HCT116 (cell line): ENCODE results near the gene NSF. TPM values are rescaled to one million over a fixed set of nuclear protein-coding genes. Genes with fewer than 3 reads are reported as not detected.

Source experiments
- ATAC-seq: fragments of 200-7000 bp; cut with Tn5 transposase; 2 replicates; pipeline ENCODE4 v1.9.1; 2020; ENCODE audit warnings: mild to moderate bottlenecking, moderate library complexity
- BruUV-seq: library from RNA; stranded (reverse); fragments of 400-500 nt; replicated peaks from 2 replicates; lab custom pipeline; 2021; lab: Mats Ljungman, UMichigan
- CTCF ChIA-PET: fragments of 300-600 bp; sonication (Branson Sonifier 250); formaldehyde crosslinking; loops from one replicate; lab custom pipeline; 2021; ENCODE audit warnings: antibody characterized with exemption; lab: Charles Lee
- POLR2A ChIA-PET: fragments of 300-600, 350-600 bp; sonication (Branson Sonifier 250); formaldehyde crosslinking; loops from one replicate; lab custom pipeline; 2021; ENCODE audit warnings: antibody characterized with exemption; lab: Charles Lee
- RAD21 ChIA-PET, 2 experiments: fragments of 300-600 bp; sonication (Branson Sonifier 250); formaldehyde crosslinking; loops; one replicate each; lab custom pipeline; 2023; ENCODE audit warnings: low total read pairs in 2 of 2; ENCODE audit not compliant: uncharacterized antibody in 2 of 2, unreplicated experiment in 2 of 2, low non-redundant PET in 1 of 2; lab: Charles Lee
- DNase-seq: peaks from one replicate; pipeline ENCODE4 v3.0.0-alpha.2; 2010; ENCODE audit warnings: low read depth, low spot score
- H2AFZ ChIP-seq: fragments of 200-600 bp; shearing (Covaris generic), sonication (generic); 2 replicates; pipeline ENCODE4 v1.6.1; 2017; ENCODE audit warnings: low read depth, mixed run types, mixed read lengths, antibody characterized with exemption, low read length; ENCODE audit not compliant: poor library complexity, severe bottlenecking
- H3K27ac ChIP-seq: 2 replicates; pipeline ENCODE4 v1.5.1; 2012; ENCODE audit warnings: low read depth, low read length
- H3K27me3 ChIP-seq: fragments of 200-600 bp; sonication (generic); 2 replicates; pipeline ENCODE4 v1.6.1; 2016; ENCODE audit warnings: mixed run types, low read length, mixed read lengths; ENCODE audit not compliant: insufficient read depth
- H3K36me3 ChIP-seq, 2 experiments: fragments of 200-500 bp in 1 of 2; fragments of 200-600 bp in 1 of 2; sonication (Bioruptor generic) in 1 of 2; sonication (generic) in 1 of 2; 2 replicates each; pipeline versions ENCODE4 v1.5.1 to v1.6.1; 2014 to 2016; ENCODE audit warnings: low read length in 2 of 2, inconsistent platforms in 1 of 2, mixed read lengths in 1 of 2, mixed run types in 1 of 2; ENCODE audit not compliant: insufficient read depth in 2 of 2, control insufficient read depth in 1 of 2
- H3K4me1 ChIP-seq, 2 experiments: fragments of 200-600 bp in 1 of 2; sonication (generic) in 1 of 2; 2 replicates each; pipeline versions ENCODE4 v1.5.1 to v1.6.1; 2012 to 2017; ENCODE audit warnings: low read length in 2 of 2, inconsistent platforms in 1 of 2, mild to moderate bottlenecking in 1 of 2, mixed read lengths in 1 of 2, mixed run types in 1 of 2, moderate library complexity in 1 of 2; ENCODE audit not compliant: insufficient read depth in 2 of 2, control insufficient read depth in 1 of 2
- H3K4me2 ChIP-seq: fragments of 200-600 bp; sonication (generic); 2 replicates; pipeline ENCODE4 v1.6.1; 2017; ENCODE audit warnings: mixed run types, low read length, mixed read lengths
- H3K4me3 ChIP-seq, 2 experiments: fragments of 200-600 bp in 1 of 2; sonication (generic) in 1 of 2; replicated peaks in 1 of 2; 2 replicates each; pipeline ENCODE4 v1.5.1; 2011 to 2016; ENCODE audit warnings: low read length in 2 of 2, control low read depth in 1 of 2, low read depth in 1 of 2, mild to moderate bottlenecking in 1 of 2, mixed read lengths in 1 of 2, mixed run types in 1 of 2
- H3K79me2 ChIP-seq: fragments of 200-600 bp; sonication (generic); 2 replicates; pipeline ENCODE4 v1.6.1; 2017; ENCODE audit warnings: mild to moderate bottlenecking, mixed run types, low read length, moderate library complexity, mixed read lengths; ENCODE audit not compliant: insufficient read depth
- H3K9ac ChIP-seq: fragments of 200-600 bp; sonication (generic); 2 replicates; pipeline ENCODE4 v1.6.1; 2016; ENCODE audit warnings: low read length, mixed read lengths
- H3K9me2 ChIP-seq: fragments of 200-600 bp; sonication (generic), shearing (Covaris generic); 2 replicates; pipeline ENCODE4 v1.6.1; 2017; ENCODE audit warnings: mixed run types, mild to moderate bottlenecking, moderate library complexity; ENCODE audit not compliant: insufficient read depth
- H3K9me3 ChIP-seq, 2 experiments: fragments of 200-500 bp in 1 of 2; fragments of 200-600 bp in 1 of 2; sonication (Bioruptor generic) in 1 of 2; sonication (generic) in 1 of 2; 2 replicates each; pipeline ENCODE4 v1.6.1; 2014 to 2017; ENCODE audit warnings: low read length in 2 of 2, mixed read lengths in 2 of 2, inconsistent platforms in 1 of 2, low read depth in 1 of 2, mild to moderate bottlenecking in 1 of 2, mixed run types in 1 of 2, moderate library complexity in 1 of 2; ENCODE audit not compliant: control insufficient read depth in 1 of 2, insufficient read depth in 1 of 2
- H4K20me1 ChIP-seq: fragments of 200-600 bp; sonication (generic), shearing (Covaris generic); 2 replicates; pipeline ENCODE4 v1.6.1; 2017; ENCODE audit warnings: mixed run types, mild to moderate bottlenecking, moderate library complexity; ENCODE audit not compliant: insufficient read depth
- ATF3 ChIP-seq: IDR thresholded peaks from 2 replicates; pipeline ENCODE4 v1.6.1; 2012
- CEBPB ChIP-seq: IDR thresholded peaks from 2 replicates; pipeline ENCODE4 v1.6.1; 2012; ENCODE audit warnings: low read depth
- CTCF ChIP-seq, 3 experiments: fragments of 200-600 bp in 1 of 3; sonication (generic) in 1 of 3; IDR thresholded peaks in 2 of 3; conservative IDR thresholded peaks in 1 of 3; 2 replicates each; pipeline ENCODE4 v1.5.1; 2012 to 2017; ENCODE audit warnings: low read depth in 2 of 3, low read length in 2 of 3, antibody characterized with exemption in 1 of 3, borderline replicate concordance in 1 of 3, control low read depth in 1 of 3, mild to moderate bottlenecking in 1 of 3, mixed read lengths in 1 of 3, mixed run types in 1 of 3, moderate library complexity in 1 of 3; ENCODE audit not compliant: insufficient read depth in 1 of 3
- EGR1 ChIP-seq: IDR thresholded peaks from 2 replicates; pipeline ENCODE4 v1.6.1; 2012; ENCODE audit warnings: low read depth
- ELF1 ChIP-seq: IDR thresholded peaks from 2 replicates; pipeline ENCODE4 v1.6.1; 2012; ENCODE audit warnings: low read depth, borderline replicate concordance
- MAX ChIP-seq: IDR thresholded peaks from 2 replicates; pipeline ENCODE4 v1.6.1; 2012
- POLR2A ChIP-seq: IDR thresholded peaks from 2 replicates; pipeline ENCODE4 v1.7.0; 2011; ENCODE audit warnings: borderline replicate concordance; ENCODE audit not compliant: insufficient read depth, insufficient read length; ENCODE audit errors: extremely low read depth
- POLR2AphosphoS5 ChIP-seq: IDR thresholded peaks from 2 replicates; pipeline ENCODE4 v1.6.1; 2011; ENCODE audit warnings: mild to moderate bottlenecking, low read depth, low read length, moderate library complexity
- RAD21 ChIP-seq: IDR thresholded peaks from 2 replicates; pipeline ENCODE4 v1.6.1; 2012; ENCODE audit warnings: low read depth, mild to moderate bottlenecking
- SIN3A ChIP-seq: IDR thresholded peaks from 2 replicates; pipeline ENCODE4 v1.6.1; 2012; ENCODE audit warnings: low read depth
- SP1 ChIP-seq: IDR thresholded peaks from 2 replicates; pipeline ENCODE4 v1.6.1; 2012; ENCODE audit warnings: low read depth
- SRF ChIP-seq: IDR thresholded peaks from 2 replicates; pipeline ENCODE4 v1.6.1; 2012; ENCODE audit warnings: low read depth
- TCF7L2 ChIP-seq: IDR thresholded peaks from 2 replicates; pipeline ENCODE4 v1.7.0; 2011; ENCODE audit warnings: borderline replicate concordance, inconsistent platforms; ENCODE audit not compliant: insufficient read depth, insufficient read length; ENCODE audit errors: extremely low read depth
- YY1 ChIP-seq: IDR thresholded peaks from 2 replicates; pipeline ENCODE4 v1.6.1; 2011; ENCODE audit warnings: low read length, low read depth, moderate library complexity, mild to moderate bottlenecking; ENCODE audit not compliant: insufficient replicate concordance; ENCODE audit errors: extremely low read depth
- ZBTB33 ChIP-seq: IDR thresholded peaks from 2 replicates; pipeline ENCODE4 v1.6.1; 2011; ENCODE audit warnings: mild to moderate bottlenecking, low read length, moderate library complexity; ENCODE audit not compliant: insufficient replicate concordance; ENCODE audit errors: extremely low read depth
- ZFX ChIP-seq: fragments of 450-650 bp; IDR thresholded peaks from 2 replicates; pipeline ENCODE4 v1.6.1; 2017
- intact Hi-C: fragments of 100-400 bp; cut with micrococcal nuclease; formaldehyde crosslinking; loops from 2 replicates; pipeline ENCODE4 v1.10.0; 2022
- total RNA-seq: library from RNA; stranded (reverse); gene quantifications from one replicate; pipeline ENCODE4 v1.2.1, GENCODE V29; 2021; ENCODE audit not compliant: unreplicated experiment

The NSF gene
- total RNA-seq, 1 experiment from 2014 or later: 61.1 TPM

GRCh38 chr17:46753776-46754175, 163.3 kb downstream of the NSF start:
- H3K9ac ChIP-seq: no peak overlapping the region
- H4K20me1 ChIP-seq: no peaks in the 10 kb centered on the region
- H3K9me2 ChIP-seq: no peaks in the 10 kb centered on the region
- RAD21 ChIA-PET: no interaction called here
- H3K27ac ChIP-seq: no peak overlapping the region
- no peak for TF ChIP-seq ZBTB33
- no peak for TF ChIP-seq ZFX
- TF ChIP-seq EGR1: no peak
- no peak for TF ChIP-seq ELF1
- TF ChIP-seq CTCF (IDR thresholded peaks at IDR 0.05 in 2 of 3, conservative IDR thresholded peaks at IDR 0.05 in 1 of 3; ENCODE audit: borderline replicate concordance in 1 of 3, insufficient read depth in 1 of 3, low read depth in 2 of 3, low read length in 2 of 3): no peak
- no peak for TF ChIP-seq YY1
- no peak for TF ChIP-seq SIN3A
- TF ChIP-seq SP1: no peak
- TF ChIP-seq POLR2AphosphoS5: no peak
- TF ChIP-seq RAD21: no peak
- no peak for TF ChIP-seq MAX
- no peak for TF ChIP-seq SRF
- TF ChIP-seq POLR2A: no peak
- no peak for TF ChIP-seq CEBPB
- no peak for TF ChIP-seq ATF3
- TF ChIP-seq TCF7L2: no peak
- no peak overlapping the region for H3K4me2 ChIP-seq
- POLR2A ChIA-PET: no interaction called here
- no peak for ATAC-seq
- peaks cover 16 to 22% of the 10 kb centered on the region in 2 experiments for H3K4me1 ChIP-seq
- CTCF ChIA-PET: interaction anchor here (0.5 to 2.0 kb wide), 2 partner anchors 13 to 119 kb away, joined by 3 to 4 read pairs; no protein-coding TSS in a partner anchor
- intact Hi-C loops: no loop called here
- H3K27me3 ChIP-seq: no peaks in the 10 kb centered on the region
- H2AFZ ChIP-seq: no peak overlapping the region
- no peak for DNase-seq
- H3K9me3 ChIP-seq: no peaks in the 10 kb centered on the region
- no peaks in the 10 kb centered on the region for H3K79me2 ChIP-seq
- no TSS peak for BruUV-seq
- H3K4me3 ChIP-seq: no peak overlapping the region
- H3K36me3 ChIP-seq: peaks cover 3 to 5% of the 10 kb centered on the region in 2 experiments; a peak in 2 of 4 replicates
